ENCODE measurements around the gene FAM199X.

Gene FAM199X

DNA sequence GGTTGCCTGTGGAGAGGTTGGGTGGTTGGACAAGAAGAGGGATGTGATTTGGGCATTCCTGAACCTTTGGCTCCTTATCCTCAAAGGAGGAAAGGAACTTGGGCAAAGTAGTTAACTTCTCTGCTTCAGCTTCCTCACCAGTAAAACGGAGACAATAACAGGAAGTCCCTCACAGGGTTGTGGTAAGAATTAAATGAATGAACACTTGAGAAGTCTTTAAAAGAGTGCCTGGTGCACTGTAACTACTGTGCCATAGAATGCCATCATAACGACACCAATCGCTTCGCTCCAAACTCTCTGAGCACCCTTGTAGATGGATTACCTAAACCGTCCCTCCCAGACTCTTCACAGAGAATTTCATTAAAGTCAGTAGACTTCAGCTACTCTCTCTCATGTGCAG, 43.4 kb upstream of the FAM199X start:
- DNase-seq (no peak), ATAC-seq (ENCODE audit: insufficient read depth, low read depth) (peak; percentile 55; the same call in 1 of the 3 replicates)
- Histone ChIP-seq H3K27ac (ENCODE audit: low read length) (no peak overlapping the region), H2AFZ (ENCODE audit: low read depth, low read length) (no peak overlapping the region), H3K4me1 (ENCODE audit: insufficient read depth, low read length) (peaks cover 7% of the 10 kb centered on the region; the same call in 1 of the 2 replicates), H3K79me2 (ENCODE audit: insufficient read depth, low read length) (no peaks in the 10 kb centered on the region), H3K4me3 (ENCODE audit: low read depth in 1 of 2, low read length in 2 of 2) (no peak overlapping the region), H3K4me2 (ENCODE audit: insufficient read depth, low read length) (no peak overlapping the region), H3K27me3 (ENCODE audit: insufficient read depth, low read length, poor library complexity) (no peaks in the 10 kb centered on the region), H4K20me1 (ENCODE audit: insufficient read depth, low read length) (no peaks in the 10 kb centered on the region), H3K9ac (ENCODE audit: low read depth, low read length) (no peak overlapping the region), H3K9me3 (ENCODE audit: insufficient read depth, low read length, severe bottlenecking) (no peaks in the 10 kb centered on the region), H3K36me3 (ENCODE audit: insufficient read depth, low read length) (no peaks in the 10 kb centered on the region)
- TF ChIP-seq EZH2 (IDR thresholded peaks at IDR 0.05; ENCODE audit: borderline replicate concordance, low read depth, low read length, severe bottlenecking): no peak
- TF ChIP-seq, protein P1, sequence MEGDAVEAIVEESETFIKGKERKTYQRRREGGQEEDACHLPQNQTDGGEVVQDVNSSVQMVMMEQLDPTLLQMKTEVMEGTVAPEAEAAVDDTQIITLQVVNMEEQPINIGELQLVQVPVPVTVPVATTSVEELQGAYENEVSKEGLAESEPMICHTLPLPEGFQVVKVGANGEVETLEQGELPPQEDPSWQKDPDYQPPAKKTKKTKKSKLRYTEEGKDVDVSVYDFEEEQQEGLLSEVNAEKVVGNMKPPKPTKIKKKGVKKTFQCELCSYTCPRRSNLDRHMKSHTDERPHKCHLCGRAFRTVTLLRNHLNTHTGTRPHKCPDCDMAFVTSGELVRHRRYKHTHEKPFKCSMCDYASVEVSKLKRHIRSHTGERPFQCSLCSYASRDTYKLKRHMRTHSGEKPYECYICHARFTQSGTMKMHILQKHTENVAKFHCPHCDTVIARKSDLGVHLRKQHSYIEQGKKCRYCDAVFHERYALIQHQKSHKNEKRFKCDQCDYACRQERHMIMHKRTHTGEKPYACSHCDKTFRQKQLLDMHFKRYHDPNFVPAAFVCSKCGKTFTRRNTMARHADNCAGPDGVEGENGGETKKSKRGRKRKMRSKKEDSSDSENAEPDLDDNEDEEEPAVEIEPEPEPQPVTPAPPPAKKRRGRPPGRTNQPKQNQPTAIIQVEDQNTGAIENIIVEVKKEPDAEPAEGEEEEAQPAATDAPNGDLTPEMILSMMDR (IDR thresholded peaks at IDR 0.05; ENCODE audit: borderline replicate concordance, extremely low read depth, low read length, poor library complexity, severe bottlenecking): no peak

DNA sequence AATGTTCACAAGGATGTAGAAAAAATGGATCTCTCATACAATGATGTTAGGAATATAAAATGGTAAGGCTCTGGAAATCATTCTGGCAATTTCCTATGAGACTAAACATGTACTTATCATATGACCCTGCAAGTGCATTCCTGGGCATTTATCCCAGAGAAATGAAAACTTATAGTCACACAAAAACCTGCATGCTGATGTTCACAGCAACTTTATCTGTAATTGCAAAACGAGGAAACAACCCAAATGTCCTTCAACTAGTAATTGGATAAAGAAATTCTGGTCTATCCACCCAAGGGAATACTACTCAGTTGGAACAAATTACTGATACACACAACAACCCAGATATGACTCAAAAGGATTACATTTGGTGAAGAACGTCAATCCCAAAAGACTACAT, 39.4 kb upstream of the FAM199X start:
- DNase-seq (no peak), ATAC-seq (ENCODE audit: insufficient read depth, low read depth) (no peak)
- H3K79me2 ChIP-seq (ENCODE audit: insufficient read depth, low read length): no peaks in the 10 kb centered on the region
- no peak overlapping the region for H3K4me2 ChIP-seq (ENCODE audit: insufficient read depth, low read length)
- no peak overlapping the region for H3K9ac ChIP-seq (ENCODE audit: low read depth, low read length)
- no peaks in the 10 kb centered on the region for H4K20me1 ChIP-seq (ENCODE audit: insufficient read depth, low read length)
- no peaks in the 10 kb centered on the region for H3K27me3 ChIP-seq (ENCODE audit: insufficient read depth, low read length, poor library complexity)
- H3K36me3 ChIP-seq (ENCODE audit: insufficient read depth, low read length): peaks cover 7% of the 10 kb centered on the region; the same call in 1 of the 2 replicates
- H3K9me3 ChIP-seq (ENCODE audit: insufficient read depth, low read length, severe bottlenecking): no peaks in the 10 kb centered on the region
- H3K27ac ChIP-seq (ENCODE audit: low read length): no peak overlapping the region
- TF ChIP-seq, protein P1 (IDR thresholded peaks at IDR 0.05; ENCODE audit: borderline replicate concordance, extremely low read depth, low read length, poor library complexity, severe bottlenecking): no peak
- no peak for TF ChIP-seq EZH2 (IDR thresholded peaks at IDR 0.05; ENCODE audit: borderline replicate concordance, low read depth, low read length, severe bottlenecking)
- H3K4me3 ChIP-seq (ENCODE audit: low read depth in 1 of 2, low read length in 2 of 2): no peak overlapping the region
- no peak overlapping the region for H2AFZ ChIP-seq (ENCODE audit: low read depth, low read length)
- H3K4me1 ChIP-seq (ENCODE audit: insufficient read depth, low read length): peaks cover 7% of the 10 kb centered on the region; the same call in 1 of the 2 replicates

GRCh38 chrX:104130808-104131207, 35.4 kb upstream of the FAM199X start:
- H3K36me3 ChIP-seq (ENCODE audit: insufficient read depth, low read length): peaks cover 7% of the 10 kb centered on the region; the same call in 1 of the 2 replicates
- H3K4me1 ChIP-seq (ENCODE audit: insufficient read depth, low read length): no peaks in the 10 kb centered on the region
- H3K4me2 ChIP-seq (ENCODE audit: insufficient read depth, low read length): no peak overlapping the region
- no peak for DNase-seq
- no peak for ATAC-seq (ENCODE audit: insufficient read depth, low read depth)
- no peak overlapping the region for H3K27ac ChIP-seq (ENCODE audit: low read length)
- no peak overlapping the region for H2AFZ ChIP-seq (ENCODE audit: low read depth, low read length)
- no peak overlapping the region for H3K4me3 ChIP-seq (ENCODE audit: low read depth in 1 of 2, low read length in 2 of 2)
- no peaks in the 10 kb centered on the region for H3K79me2 ChIP-seq (ENCODE audit: insufficient read depth, low read length)
- no peaks in the 10 kb centered on the region for H3K27me3 ChIP-seq (ENCODE audit: insufficient read depth, low read length, poor library complexity)
- no peaks in the 10 kb centered on the region for H4K20me1 ChIP-seq (ENCODE audit: insufficient read depth, low read length)
- TF ChIP-seq, protein P1 (IDR thresholded peaks at IDR 0.05; ENCODE audit: borderline replicate concordance, extremely low read depth, low read length, poor library complexity, severe bottlenecking): no peak
- no peak for TF ChIP-seq EZH2 (IDR thresholded peaks at IDR 0.05; ENCODE audit: borderline replicate concordance, low read depth, low read length, severe bottlenecking)
- no peaks in the 10 kb centered on the region for H3K9me3 ChIP-seq (ENCODE audit: insufficient read depth, low read length, severe bottlenecking)
- H3K9ac ChIP-seq (ENCODE audit: low read depth, low read length): no peak overlapping the region
